Measurements from ENCODE around the gene CALHM4. TPM values are rescaled to one million over a fixed set of nuclear protein-coding genes. Genes with fewer than 3 reads are reported as not detected.

CALHM4 gene
- total and polyA plus RNA-seq, 2 of the 8 experiments (the other 6 are each of a cell fraction or from before 2014, with no cell fraction given): not detected

- TF ChIP-seq KDM4A (IDR thresholded peaks at IDR 0.05; ENCODE audit: low read depth, low read length, severe bottlenecking) (no peak), CBX8 (IDR thresholded peaks at IDR 0.05; ENCODE audit: borderline replicate concordance, low read depth, low read length) (no peak), CTCF (IDR thresholded peaks at IDR 0.05; ENCODE audit: control extremely low read depth in 1 of 3, insufficient read depth in 1 of 3, low read depth in 1 of 3, low read length in 3 of 3) (peak; percentile 38 to 88 (median 84)), POLR2AphosphoS5 (IDR thresholded peaks at IDR 0.05; ENCODE audit: low read depth, low read length) (no peak), RXRA (IDR thresholded peaks at IDR 0.05; ENCODE audit: insufficient read depth, low read depth, low read length) (no peak), SUZ12 (IDR thresholded peaks at IDR 0.05; ENCODE audit: low read length) (no peak), CHD7 (IDR thresholded peaks at IDR 0.05; ENCODE audit: insufficient replicate concordance, low read length) (no peak), BCL11A (IDR thresholded peaks at IDR 0.05; ENCODE audit: low read depth in 2 of 2, low read length in 2 of 2) (no peak)
Measured at GRCh38 chr6:116561377-116562018, 7.9 kb downstream of the CALHM4 start (continued).
